Measurements from ENCODE around the gene MAT2A. TPM values are rescaled to one million over a fixed set of nuclear protein-coding genes. Genes with fewer than 3 reads are reported as not detected.

The MAT2A gene
- total and polyA plus RNA-seq, 9 of the 15 experiments (the other 6 are each of a cell fraction or from before 2014, with no cell fraction given): 130 to 1,027 (median 240) TPM

GRCh38 chr2:85538507-85539360 lies at the start of gene MAT2A (continued):
- TF ChIP-seq MXD1 (CRISPR knock-in tag; IDR thresholded peaks at IDR 0.05; ENCODE audit: borderline replicate concordance, poor library complexity, severe bottlenecking): no peak
- TF ChIP-seq SPI1 (IDR thresholded peaks at IDR 0.05; ENCODE audit: borderline replicate concordance, low read depth, low read length): peak; percentile 77
- TF ChIP-seq MAFF (IDR thresholded peaks at IDR 0.05; ENCODE audit: low read length): peak; percentile 42; the same call in 1 of the 2 replicates
- TF ChIP-seq NFATC3 (IDR thresholded peaks at IDR 0.05): no peak
- TF ChIP-seq ETS1 (conservative IDR thresholded peaks at IDR 0.05; ENCODE audit: control insufficient read depth, low read depth, low read length): peak; percentile 87
- no peak for TF ChIP-seq ZSCAN29 (IDR thresholded peaks at IDR 0.05)
- no peak for TF ChIP-seq PCBP1 (IDR thresholded peaks at IDR 0.05; ENCODE audit: low read depth, low read length, poor library complexity, severe bottlenecking)
- peak in 1 of 2 experiments; percentile 79; a peak in 2 of 4 replicates for TF ChIP-seq CSDE1 (IDR thresholded peaks at IDR 0.05)
- TF ChIP-seq E2F3 (CRISPR knock-in tag; IDR thresholded peaks at IDR 0.05): peak; percentile 37; the same call in 1 of the 2 replicates
- TF ChIP-seq LEF1 (IDR thresholded peaks at IDR 0.05): no peak
- peak; percentile 88 for TF ChIP-seq TAF7 (tag; IDR thresholded peaks at IDR 0.05)
- TF ChIP-seq TAF15 (IDR thresholded peaks at IDR 0.05; ENCODE audit: low read depth, low read length): no peak
- TF ChIP-seq JUN (IDR thresholded peaks at IDR 0.05; ENCODE audit: borderline replicate concordance, low read depth, low read length): no peak
- no peak for TF ChIP-seq JUN (CRISPR knock-in tag; IDR thresholded peaks at IDR 0.05; ENCODE audit: borderline replicate concordance)
- 0 out of 2 replicates have a peak, but pooled peaks have one; percentile 30 for TF ChIP-seq DPF2 (IDR thresholded peaks at IDR 0.05)
- peak; percentile 96 for TF ChIP-seq FUS (optimal IDR thresholded peaks at IDR 0.05; ENCODE audit: low read depth, low read length)
- TF ChIP-seq ZNF184 (CRISPR knock-in tag; IDR thresholded peaks at IDR 0.05): no peak
- TF ChIP-seq TCF7L2 (IDR thresholded peaks at IDR 0.05; ENCODE audit: low read depth, low read length): peak; percentile 92
- 0 out of 2 replicates have a peak, but pooled peaks have one; percentile 8 for TF ChIP-seq NR4A1 (CRISPR knock-in tag; IDR thresholded peaks at IDR 0.05)
- TF ChIP-seq NR4A1 (tag; IDR thresholded peaks at IDR 0.05): no peak; the same call in none of the 2 replicates
- no peak for TF ChIP-seq ZNF165 (CRISPR knock-in tag; IDR thresholded peaks at IDR 0.05; ENCODE audit: borderline replicate concordance)
- TF ChIP-seq, protein P1, sequence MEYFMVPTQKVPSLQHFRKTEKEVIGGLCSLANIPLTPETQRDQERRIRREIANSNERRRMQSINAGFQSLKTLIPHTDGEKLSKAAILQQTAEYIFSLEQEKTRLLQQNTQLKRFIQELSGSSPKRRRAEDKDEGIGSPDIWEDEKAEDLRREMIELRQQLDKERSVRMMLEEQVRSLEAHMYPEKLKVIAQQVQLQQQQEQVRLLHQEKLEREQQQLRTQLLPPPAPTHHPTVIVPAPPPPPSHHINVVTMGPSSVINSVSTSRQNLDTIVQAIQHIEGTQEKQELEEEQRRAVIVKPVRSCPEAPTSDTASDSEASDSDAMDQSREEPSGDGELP (CRISPR knock-in tag; IDR thresholded peaks at IDR 0.05; ENCODE audit: borderline replicate concordance): peak; percentile 81
- no peak for TF ChIP-seq ZNF23 (CRISPR knock-in tag; IDR thresholded peaks at IDR 0.05)
- no peak for TF ChIP-seq PTTG1 (tag; IDR thresholded peaks at IDR 0.05; ENCODE audit: low read depth)
- TF ChIP-seq HNRNPUL1 (IDR thresholded peaks at IDR 0.05; ENCODE audit: low read length): no peak
- no peak for TF ChIP-seq EWSR1 (IDR thresholded peaks at IDR 0.05; ENCODE audit: borderline replicate concordance, low read depth, partially characterized antibody)
- no peak for TF ChIP-seq ZC3H11A (IDR thresholded peaks at IDR 0.05; ENCODE audit: low read depth, low read length)
- no peak for TF ChIP-seq SP2 (IDR thresholded peaks at IDR 0.05; ENCODE audit: extremely low read depth, low read depth, low read length, poor library complexity, severe bottlenecking)

All from K562 (cell line).